Activated naive CD4-positive, alpha-beta T cell treated with Interleukin-2 at 50 U/mL for 16 hours (primary cell): Measurements from ENCODE around the gene POLG2.
"Not testable (repeated sequence)": the region's sequence is repeated elsewhere in the genome, so short reads cannot be mapped to it uniquely, and the experiment has no call there.

Experiments
- DNase-seq: peaks from one replicate; pipeline ENCODE4 v3.0.0-alpha.2; 2020

POLG2 gene

GRCh38 chr17:64437944-64438525 is 58.8 kb downstream of the POLG2 start:
- no peak for DNase-seq

GRCh38 chr17:64431534-64431933 is 65.3 kb downstream of the POLG2 start:
- DNase-seq, result no peak

GRCh38 chr17:64430036-64430435 is 66.8 kb downstream of the POLG2 start:
- not testable (repeated sequence) for DNase-seq

GRCh38 chr17:64428406-64428805 is 68.4 kb downstream of the POLG2 start:
- no peak for DNase-seq
